IMR-90 (cell line): Measurements from ENCODE around the gene RERE. TPM values are rescaled to one million over a fixed set of nuclear protein-coding genes. Genes with fewer than 3 reads are reported as not detected.

Source experiments
- ATAC-seq: fragments of 200-7000 bp; cut with Tn5 transposase; 2 replicates; pipeline ENCODE4 v1.9.1; 2020; ENCODE audit warnings: low read depth, mild to moderate bottlenecking, moderate library complexity
- BruUV-seq: library from RNA; stranded (reverse); fragments of 400-500 nt; replicated peaks from 2 replicates; lab custom pipeline; 2021; lab: Mats Ljungman, UMichigan
- CTCF ChIA-PET: fragments of 300-600 bp; formaldehyde crosslinking; extraction: SDS; loops from one replicate; lab custom pipeline; 2021; ENCODE audit warnings: antibody characterized with exemption; lab: Yijun Ruan, JAX
- POLR2A ChIA-PET: fragments of 300-600 bp; sonication (Branson Sonifier 250); formaldehyde crosslinking; loops from one replicate; lab custom pipeline; 2022; ENCODE audit warnings: antibody characterized with exemption; ENCODE audit not compliant: unreplicated experiment; lab: Charles Lee
- DNase-seq: peaks from one replicate; pipeline ENCODE4 v3.0.0; 2013
- H2AFZ ChIP-seq: replicated peaks from 2 replicates; pipeline ENCODE3; 2013; ENCODE audit warnings: low read length, mild to moderate bottlenecking; ENCODE audit not compliant: poor library complexity
- H2AK5ac ChIP-seq: 2 replicates; pipeline ENCODE4 v1.6.1; 2013; ENCODE audit warnings: low read depth, low read length, inconsistent platforms
- H2AK9ac ChIP-seq: replicated peaks from 2 replicates; pipeline ENCODE3; 2013; ENCODE audit warnings: mild to moderate bottlenecking, low read depth, low read length, moderate library complexity; ENCODE audit not compliant: poor library complexity
- H2BK120ac ChIP-seq: 2 replicates; pipeline ENCODE4 v1.6.1; 2013; ENCODE audit warnings: low read depth, low read length, inconsistent platforms
- H2BK15ac ChIP-seq: 3 replicates; pipeline ENCODE4 v1.6.1; 2013; ENCODE audit warnings: low read depth, low read length, inconsistent platforms
- H2BK20ac ChIP-seq: 2 replicates; pipeline ENCODE4 v1.6.1; 2013; ENCODE audit warnings: low read depth, mild to moderate bottlenecking, inconsistent platforms, low read length, moderate library complexity
- H2BK5ac ChIP-seq: 2 replicates; pipeline ENCODE4 v1.6.1; 2013; ENCODE audit warnings: mild to moderate bottlenecking, low read depth, low read length, inconsistent platforms; ENCODE audit not compliant: poor library complexity, severe bottlenecking
- H3K14ac ChIP-seq: replicated peaks from 2 replicates; pipeline ENCODE4 v1.6.1; 2013; ENCODE audit warnings: low read depth, low read length, inconsistent platforms
- H3K18ac ChIP-seq: 2 replicates; pipeline ENCODE4 v1.6.1; 2013; ENCODE audit warnings: low read depth, low read length, control low read depth
- H3K23ac ChIP-seq: 2 replicates; pipeline ENCODE4 v1.6.1; 2013; ENCODE audit warnings: low read depth, low read length, inconsistent platforms
- H3K27ac ChIP-seq: 2 replicates; pipeline ENCODE4 v1.5.1; 2013; ENCODE audit warnings: mild to moderate bottlenecking, control low read depth, low read length; ENCODE audit not compliant: insufficient read depth
- H3K27me3 ChIP-seq: 2 replicates; pipeline ENCODE4 v1.6.1; 2013; ENCODE audit warnings: low read length; ENCODE audit not compliant: control insufficient read depth, insufficient read depth
- H3K36me3 ChIP-seq: 2 replicates; pipeline ENCODE4 v1.6.1; 2013; ENCODE audit warnings: low read length, mixed read lengths; ENCODE audit not compliant: control insufficient read depth, insufficient read depth
- H3K4ac ChIP-seq: 2 replicates; pipeline ENCODE4 v1.6.1; 2013; ENCODE audit warnings: low read depth, low read length, inconsistent platforms
- H3K4me1 ChIP-seq: 2 replicates; pipeline ENCODE4 v1.6.1; 2013; ENCODE audit warnings: low read length, mixed read lengths; ENCODE audit not compliant: control insufficient read depth, insufficient read depth
- H3K4me2 ChIP-seq: 2 replicates; pipeline ENCODE4 v1.6.1; 2013; ENCODE audit warnings: low read depth, mild to moderate bottlenecking, control low read depth, low read length, moderate library complexity
- H3K4me3 ChIP-seq: 2 replicates; pipeline ENCODE4 v1.5.1; 2013; ENCODE audit warnings: low read depth, mild to moderate bottlenecking, control low read depth, low read length, moderate library complexity; ENCODE audit not compliant: insufficient read depth
- H3K56ac ChIP-seq: 2 replicates; pipeline ENCODE4 v1.6.1; 2013; ENCODE audit warnings: low read length, inconsistent platforms; ENCODE audit not compliant: insufficient read depth; ENCODE audit errors: extremely low read depth
- H3K79me1 ChIP-seq, 2 experiments: 2 replicates each; pipeline ENCODE4 v1.6.1; 2013; ENCODE audit warnings: low read length in 2 of 2, inconsistent platforms in 1 of 2, low read depth in 1 of 2
- H3K9ac ChIP-seq: 2 replicates; pipeline ENCODE4 v1.6.1; 2013; ENCODE audit warnings: low read depth, low read length, control low read depth
- H3K9me1 ChIP-seq: 2 replicates; pipeline ENCODE4 v1.6.1; 2013; ENCODE audit warnings: low read length, inconsistent platforms; ENCODE audit not compliant: insufficient read depth
- H3K9me3 ChIP-seq: 2 replicates; pipeline ENCODE4 v1.6.1; 2013; ENCODE audit warnings: low read length; ENCODE audit not compliant: control insufficient read depth, insufficient read depth
- H4K20me1 ChIP-seq: 2 replicates; pipeline ENCODE4 v1.6.1; 2013; ENCODE audit warnings: low read length, inconsistent platforms; ENCODE audit not compliant: insufficient read depth
- H4K5ac ChIP-seq: 2 replicates; pipeline ENCODE4 v1.6.1; 2013; ENCODE audit warnings: mild to moderate bottlenecking, low read depth, low read length, control low read depth
- H4K8ac ChIP-seq, 2 experiments: 2 replicates each; pipeline ENCODE4 v1.6.1; 2013; ENCODE audit warnings: low read depth in 2 of 2, low read length in 2 of 2, control low read depth in 1 of 2, inconsistent platforms in 1 of 2
- H4K91ac ChIP-seq: 2 replicates; pipeline ENCODE4 v1.6.1; 2013; ENCODE audit warnings: low read depth, low read length, inconsistent platforms; ENCODE audit not compliant: insufficient read depth
- BHLHE40 ChIP-seq: fragments of 150-350 bp; IDR thresholded peaks from 2 replicates; pipeline ENCODE4 v1.6.1; 2016; ENCODE audit warnings: mild to moderate bottlenecking, low read depth, low read length
- CEBPB ChIP-seq: IDR thresholded peaks from 2 replicates; pipeline ENCODE4 v1.6.1; 2012; ENCODE audit warnings: low read depth, low read length, improper control_type of control experiment
- FOS ChIP-seq: fragments of 150-350 bp; IDR thresholded peaks from 2 replicates; pipeline ENCODE4 v1.6.1; 2016; ENCODE audit warnings: low read depth, low read length
- MXI1 ChIP-seq: IDR thresholded peaks from 2 replicates; pipeline ENCODE4 v1.6.1; 2012; ENCODE audit warnings: low read depth, mild to moderate bottlenecking, low read length, moderate library complexity, borderline replicate concordance
- POLR2A ChIP-seq: IDR thresholded peaks from 2 replicates; pipeline ENCODE4 v1.6.1; 2012; ENCODE audit warnings: mild to moderate bottlenecking, low read depth, low read length
- whole genome bisulfite sequencing, 2 experiments: methylation state at CpG; one replicate each; pipeline versions ENCODE4 v1.1.5 to v1.1.7; 2013; ENCODE audit warnings: missing lambda C conversion rate in 2 of 2; ENCODE audit not compliant: insufficient read length in 1 of 2; ENCODE audit errors: extremely low coverage in 2 of 2; 5-methylcytosine and 5-hydroxymethylcytosine counted together
- dilution Hi-C: fragments of 300-500 bp; cut with HindIII; formaldehyde crosslinking; loops from one replicate; pipeline ENCODE4 v1.14.3; 2018; ENCODE audit warnings: low sequenced_read_pairs; ENCODE audit not compliant: unreplicated experiment
- in situ Hi-C: fragments of 300-500 bp; cut with MboI; formaldehyde crosslinking; loops from 3 replicates; pipeline ENCODE4 v1.14.3; 2019; ENCODE audit warnings: low sequenced_read_pairs, inconsistent platforms, mixed read lengths
- intact Hi-C: fragments of 100-400 bp; cut with micrococcal nuclease; formaldehyde crosslinking; loops from 2 replicates; pipeline ENCODE4 v1.10.0; 2022
- polyA plus RNA-seq, 3 experiments: library from polyadenylated mRNA; depleted of rRNA; stranded (reverse); fragments of >200 nt; gene quantifications; 2 replicates each; pipeline ENCODE4 v1.2.3, GENCODE V29; 2012; ENCODE audit warnings: low replicate concordance in 1 of 3
- total RNA-seq: library from RNA; depleted of rRNA; stranded (reverse); fragments of >200 nt; gene quantifications from 2 replicates; pipeline ENCODE4 v1.2.3, GENCODE V29; 2012

The RERE gene
- total and polyA plus RNA-seq, 2 of the 4 experiments (the other 2 are of a cell fraction) = 11.5 to 25.1 TPM

DNA sequence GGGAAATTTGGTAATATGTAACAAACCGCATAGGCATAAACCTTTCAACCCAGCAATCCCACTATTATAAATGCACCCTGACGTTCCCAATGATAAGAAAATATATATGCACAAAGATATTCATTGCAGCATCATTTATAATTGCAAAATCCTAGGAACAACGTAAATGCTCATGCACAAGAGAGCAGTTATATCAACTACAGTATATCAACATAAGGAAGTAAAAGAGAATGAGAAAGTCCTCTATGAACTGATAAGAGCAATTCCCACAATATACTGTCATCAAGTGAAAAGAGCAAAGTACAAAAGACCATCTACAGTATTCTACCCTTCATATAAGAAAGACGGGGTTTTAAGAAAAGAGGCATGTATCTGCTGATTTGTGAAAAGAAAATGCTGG lies 269.6 kb downstream of the RERE start:
- Histone ChIP-seq H3K4ac (no peak overlapping the region), H2AFZ (no peak overlapping the region), H3K14ac (no peak overlapping the region), H3K23ac (no peak overlapping the region), H2BK20ac (no peak overlapping the region), H3K9me3 (no peaks in the 10 kb centered on the region), H3K79me1 (peaks cover 15 to 36% of the 10 kb centered on the region in 2 experiments), H3K9me1 (peaks cover 8% of the 10 kb centered on the region), H3K18ac (no peak overlapping the region), H4K8ac (no peak overlapping the region), H2AK5ac (no peak overlapping the region), H3K27me3 (no peaks in the 10 kb centered on the region), H2BK5ac (no peak overlapping the region), H3K56ac (no peak overlapping the region), H4K91ac (no peak overlapping the region), H3K27ac (no peak overlapping the region), H4K5ac (no peak overlapping the region), H3K4me1 (peaks cover 9% of the 10 kb centered on the region), H3K36me3 (peaks cover 3% of the 10 kb centered on the region), H3K9ac (no peak overlapping the region), H2BK120ac (no peak overlapping the region), H2AK9ac (no peak overlapping the region), H2BK15ac (no peak overlapping the region), H3K4me2 (no peak overlapping the region), H3K4me3 (no peak overlapping the region), H4K20me1 (peaks cover 3% of the 10 kb centered on the region)
- ChIA-PET POLR2A (no interaction called here), CTCF (no interaction called here)
- no CpG with 5 or more reads among the region's 4 CpGs for WGBS, 2 experiments
- intact Hi-C loops (no loop called here), in situ Hi-C loops (no loop called here), dilution Hi-C loops (no loop called here)
- TF ChIP-seq FOS (no peak), MXI1 (no peak), CEBPB (no peak), POLR2A (no peak), BHLHE40 (no peak)
- BruUV-seq = no TSS peak
- DNase-seq (no peak), ATAC-seq (no peak)
